ENCODE measurements around the gene RSL24D1.

RSL24D1 gene

DNA sequence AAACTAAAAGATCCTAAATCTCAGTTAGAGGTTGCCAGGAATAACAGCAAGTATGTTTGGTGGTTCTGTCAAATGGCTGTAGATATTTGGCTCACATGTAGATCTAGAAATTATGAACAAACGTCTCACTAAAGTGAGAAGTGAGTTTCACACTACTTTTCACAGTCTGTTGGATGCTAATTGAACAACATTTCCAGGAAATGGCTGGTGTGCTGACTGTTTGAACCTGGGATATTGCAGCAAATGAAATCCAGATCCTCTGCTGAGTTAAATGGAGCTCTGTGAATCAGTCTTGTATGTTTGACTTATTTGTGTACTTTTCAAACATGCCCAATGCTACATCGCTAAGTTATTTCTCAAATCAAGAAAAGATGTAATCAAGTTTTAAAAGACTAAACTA is 21.3 kb upstream of the RSL24D1 start:
- H3K36me3 ChIP-seq (ENCODE audit: control insufficient read depth, low read length): no peaks in the 10 kb centered on the region
- no peaks in the 10 kb centered on the region for H3K27me3 ChIP-seq (ENCODE audit: control insufficient read depth, low read length)
- no peak overlapping the region for H3K27ac ChIP-seq (ENCODE audit: low read depth, low read length)
- no peak overlapping the region for H3K4me2 ChIP-seq (ENCODE audit: low read length)
- no peak for TF ChIP-seq CTCF (IDR thresholded peaks at IDR 0.05; ENCODE audit: low read depth, low read length, poor library complexity, severe bottlenecking)
- no peak for TF ChIP-seq EZH2phosphoT487 (IDR thresholded peaks at IDR 0.05; ENCODE audit: borderline replicate concordance, low read length)
- no peaks in the 10 kb centered on the region for H3K9me2 ChIP-seq (replicated peaks; ENCODE audit: control insufficient read depth, low read length)
- H3K4me3 ChIP-seq (ENCODE audit: low read length): no peak overlapping the region
- no peaks in the 10 kb centered on the region for H3F3A ChIP-seq (ENCODE audit: control insufficient read depth, insufficient read depth)
- H4K20me1 ChIP-seq (ENCODE audit: control insufficient read depth, insufficient read depth, low read depth, low read length): no peaks in the 10 kb centered on the region
- H3K4me1 ChIP-seq (ENCODE audit: control insufficient read depth, low read length): peaks cover 27% of the 10 kb centered on the region
- no peaks in the 10 kb centered on the region for H3K9me3 ChIP-seq (ENCODE audit: control insufficient read depth, insufficient read depth, low read length)
- H3K79me2 ChIP-seq (ENCODE audit: control insufficient read depth, low read length): no peaks in the 10 kb centered on the region

DNA sequence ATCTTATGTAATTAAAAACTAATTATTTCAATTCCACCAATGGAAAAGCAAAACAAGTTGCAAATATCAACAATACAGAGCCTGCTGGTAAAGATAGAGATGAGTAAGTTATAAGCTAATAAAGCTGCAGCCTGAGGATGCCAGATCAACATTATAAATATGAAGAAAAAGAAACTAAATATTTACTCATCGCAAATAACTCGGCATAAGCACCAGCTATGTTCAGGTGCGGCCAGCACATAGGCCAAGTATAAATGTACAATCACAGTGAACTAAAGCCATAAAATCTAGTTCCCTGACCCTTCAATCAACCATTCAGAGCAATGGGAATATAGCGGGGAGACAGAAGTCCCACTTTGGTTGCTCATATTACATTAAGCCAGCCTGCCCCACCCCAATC is 7.7 kb upstream of the RSL24D1 start:
- no peaks in the 10 kb centered on the region for H3K27me3 ChIP-seq (ENCODE audit: control insufficient read depth, low read length)
- no peak overlapping the region for H3K4me3 ChIP-seq (ENCODE audit: low read length)
- no peak overlapping the region for H3K4me2 ChIP-seq (ENCODE audit: low read length)
- H3K4me1 ChIP-seq (ENCODE audit: control insufficient read depth, low read length): no peaks in the 10 kb centered on the region
- H4K20me1 ChIP-seq (ENCODE audit: control insufficient read depth, insufficient read depth, low read depth, low read length): no peaks in the 10 kb centered on the region
- H3K36me3 ChIP-seq (ENCODE audit: control insufficient read depth, low read length): no peaks in the 10 kb centered on the region
- TF ChIP-seq EZH2phosphoT487 (IDR thresholded peaks at IDR 0.05; ENCODE audit: borderline replicate concordance, low read length) (no peak), CTCF (IDR thresholded peaks at IDR 0.05; ENCODE audit: low read depth, low read length, poor library complexity, severe bottlenecking) (no peak)
- H3K27ac ChIP-seq (ENCODE audit: low read depth, low read length): no peak overlapping the region
- H3F3A ChIP-seq (ENCODE audit: control insufficient read depth, insufficient read depth): 0 out of 2 replicates have a peak, but pooled peaks cover 3% of the 10 kb centered on the region
- no peaks in the 10 kb centered on the region for H3K79me2 ChIP-seq (ENCODE audit: control insufficient read depth, low read length)
- no peaks in the 10 kb centered on the region for H3K9me2 ChIP-seq (replicated peaks; ENCODE audit: control insufficient read depth, low read length)
- peaks cover 4% of the 10 kb centered on the region; the same call in 1 of the 2 replicates for H3K9me3 ChIP-seq (ENCODE audit: control insufficient read depth, insufficient read depth, low read length)

DNA sequence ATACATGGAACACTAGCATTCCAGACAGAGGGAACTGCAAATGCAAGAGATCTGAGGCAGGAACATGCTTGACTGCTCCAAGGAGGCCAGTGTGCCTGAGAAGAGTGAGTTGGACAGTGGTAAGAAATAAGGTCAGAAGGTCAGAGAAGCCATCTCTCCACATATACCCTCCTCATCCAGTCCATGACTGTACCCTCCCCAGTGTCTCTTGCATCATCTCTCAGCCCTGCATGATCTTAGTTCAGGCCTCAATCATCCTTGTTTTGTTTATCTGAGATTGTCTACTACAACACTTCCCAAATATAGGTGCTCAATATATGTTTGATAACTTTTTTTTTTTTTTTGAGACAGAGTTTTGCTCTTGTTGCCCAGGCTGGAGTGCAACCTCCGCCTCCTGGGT is 5.5 kb upstream of the RSL24D1 start:
- Histone ChIP-seq H3K4me1 (ENCODE audit: control insufficient read depth, low read length) (peaks cover 11% of the 10 kb centered on the region), H3K27me3 (ENCODE audit: control insufficient read depth, low read length) (no peaks in the 10 kb centered on the region), H3K9me2 (replicated peaks; ENCODE audit: control insufficient read depth, low read length) (no peaks in the 10 kb centered on the region), H3K27ac (ENCODE audit: low read depth, low read length) (no peak overlapping the region), H3K36me3 (ENCODE audit: control insufficient read depth, low read length) (no peaks in the 10 kb centered on the region), H3F3A (ENCODE audit: control insufficient read depth, insufficient read depth) (peaks cover 11% of the 10 kb centered on the region), H3K79me2 (ENCODE audit: control insufficient read depth, low read length) (no peaks in the 10 kb centered on the region), H3K4me3 (ENCODE audit: low read length) (no peak overlapping the region), H3K4me2 (ENCODE audit: low read length) (no peak overlapping the region), H4K20me1 (ENCODE audit: control insufficient read depth, insufficient read depth, low read depth, low read length) (no peaks in the 10 kb centered on the region), H3K9me3 (ENCODE audit: control insufficient read depth, insufficient read depth, low read length) (peaks cover 12% of the 10 kb centered on the region; the same call in 1 of the 2 replicates)
- TF ChIP-seq CTCF (IDR thresholded peaks at IDR 0.05; ENCODE audit: low read depth, low read length, poor library complexity, severe bottlenecking) (no peak), EZH2phosphoT487 (IDR thresholded peaks at IDR 0.05; ENCODE audit: borderline replicate concordance, low read length) (no peak)
